Measurements from ENCODE around the gene GALNT10. TPM values are rescaled to one million over a fixed set of nuclear protein-coding genes. Genes with fewer than 3 reads are reported as not detected.

GALNT10 gene
- total and polyA plus RNA-seq, 2 of the 4 experiments (the other 2 are of a cell fraction): 46.2 to 67.0 TPM

DNA sequence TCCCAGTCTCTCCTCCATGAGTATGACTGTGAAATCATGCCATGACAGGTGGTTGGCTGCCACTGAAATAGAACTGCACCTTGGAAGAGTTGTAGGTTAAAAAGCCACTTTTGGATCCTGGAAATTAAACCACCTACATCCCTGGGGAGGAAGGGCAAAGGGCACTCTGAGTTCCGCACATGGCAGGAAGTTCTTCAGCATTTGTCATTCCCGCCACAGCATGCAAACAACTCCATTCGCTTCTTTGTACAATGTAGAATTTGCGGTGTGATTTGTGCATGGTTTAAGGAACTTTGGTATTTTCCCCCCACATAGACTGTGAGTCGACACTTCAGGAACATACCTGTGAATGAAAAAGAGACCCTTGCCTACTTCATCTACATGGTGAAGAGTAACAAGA, 265.1 kb downstream of the GALNT10 start:
- Histone ChIP-seq H3K27me3 (ENCODE audit: control insufficient read depth, insufficient read depth, low read length) (no peaks in the 10 kb centered on the region), H3K9ac (ENCODE audit: low read depth, low read length) (no peak overlapping the region), H3K23ac (ENCODE audit: low read depth, low read length) (no peak overlapping the region), H2BK5ac (ENCODE audit: low read depth, low read length, poor library complexity, severe bottlenecking) (no peak overlapping the region), H3K14ac (replicated peaks; ENCODE audit: low read depth, low read length) (no peak overlapping the region), H4K91ac (ENCODE audit: insufficient read depth, low read depth, low read length) (no peak overlapping the region), H3K4me3 (ENCODE audit: insufficient read depth, low read depth, low read length) (no peak overlapping the region), H2AK5ac (ENCODE audit: low read depth, low read length) (no peak overlapping the region), H3K27ac (ENCODE audit: insufficient read depth, low read length) (no peak overlapping the region), H2BK15ac (ENCODE audit: low read depth, low read length) (no peak overlapping the region), H4K20me1 (ENCODE audit: insufficient read depth, low read length) (peaks cover 4% of the 10 kb centered on the region), H3K4me1 (ENCODE audit: control insufficient read depth, insufficient read depth, low read length) (peaks cover under 1% of the 10 kb centered on the region; the same call in 1 of the 2 replicates), H3K4me2 (ENCODE audit: low read depth, low read length) (no peak overlapping the region), H2AK9ac (replicated peaks; ENCODE audit: low read depth, low read length, poor library complexity) (no peak overlapping the region), H3K36me3 (ENCODE audit: control insufficient read depth, insufficient read depth, low read length) (peaks cover 52% of the 10 kb centered on the region), H3K9me3 (ENCODE audit: control insufficient read depth, insufficient read depth, low read length) (no peaks in the 10 kb centered on the region), H3K79me1 (ENCODE audit: low read depth in 1 of 2, low read length in 2 of 2) (peaks cover 10 to 19% of the 10 kb centered on the region in 2 experiments), H3K18ac (ENCODE audit: low read depth, low read length) (no peak overlapping the region), H3K4ac (ENCODE audit: low read depth, low read length) (no peak overlapping the region), H2BK20ac (ENCODE audit: low read depth, low read length) (no peak overlapping the region), H4K5ac (ENCODE audit: low read depth, low read length) (no peak overlapping the region), H3K9me1 (ENCODE audit: insufficient read depth, low read length) (peaks cover 6% of the 10 kb centered on the region), H2BK120ac (ENCODE audit: low read depth, low read length) (no peak overlapping the region), H2AFZ (replicated peaks; ENCODE audit: low read length, poor library complexity) (no peak overlapping the region), H3K56ac (ENCODE audit: extremely low read depth, insufficient read depth, low read length) (no peak overlapping the region), H4K8ac (ENCODE audit: low read depth in 2 of 2, low read length in 2 of 2) (no peak overlapping the region)
- BruUV-seq (replicated peaks): no TSS peak
- ATAC-seq (ENCODE audit: low read depth) (no peak), DNase-seq (no peak)
- ChIA-PET POLR2A (ENCODE audit: unreplicated experiment) (no interaction called here), CTCF (no interaction called here)
- TF ChIP-seq CHD1 (IDR thresholded peaks at IDR 0.05; ENCODE audit: low read depth, low read length): no peak
- TF ChIP-seq MAZ (IDR thresholded peaks at IDR 0.05; ENCODE audit: borderline replicate concordance, low read depth, low read length): no peak
- TF ChIP-seq MXI1 (IDR thresholded peaks at IDR 0.05; ENCODE audit: borderline replicate concordance, low read depth, low read length): no peak
- no peak for TF ChIP-seq CEBPB (IDR thresholded peaks at IDR 0.05; ENCODE audit: low read depth, low read length)
- TF ChIP-seq SMC3 (IDR thresholded peaks at IDR 0.05; ENCODE audit: low read depth, low read length): no peak
- dilution Hi-C loops (cut with HindIII; ENCODE audit: low sequenced_read_pairs, unreplicated experiment) (no loop called here), intact Hi-C loops (cut with micrococcal nuclease) (no loop called here), in situ Hi-C loops (cut with MboI; ENCODE audit: low sequenced_read_pairs) (loop anchor here (25.0 kb wide), 1 partner anchor 357 kb away; no protein-coding TSS in a partner anchor)
- no CpG with 5 or more reads among the region's 5 CpGs for WGBS, 2 experiments (ENCODE audit: extremely low coverage in 2 of 2, insufficient read length in 1 of 2)

Measured in IMR-90 (cell line).